Peyer's patch (tissue), 4 donors: Measurements from ENCODE around the gene TTC34. TPM values are rescaled to one million over a fixed set of nuclear protein-coding genes. Genes with fewer than 3 reads are reported as not detected.
"Not testable (repeated sequence)": the region's sequence is repeated elsewhere in the genome, so short reads cannot be mapped to it uniquely, and the experiment has no call there.

Source experiments
- DNase-seq, 3 donors: peaks; one replicate each; pipeline ENCODE4 v3.0.0-alpha.2; 2017 to 2019
- H3K27ac ChIP-seq, 4 donors: fragments of 200-600 bp; sonication (generic); one replicate each; pipeline ENCODE4 v1.5.1; 2016 to 2019
- H3K27me3 ChIP-seq, 2 donors: fragments of 200-600 bp; sonication (generic); one replicate each; pipeline ENCODE4 v1.5.1; 2019
- H3K36me3 ChIP-seq, 3 donors: fragments of 200-600 bp; sonication (generic); one replicate each; pipeline ENCODE4 v1.5.1; 2016 to 2019
- H3K4me1 ChIP-seq, 4 donors: fragments of 200-600 bp; sonication (generic); one replicate each; pipeline ENCODE4 v1.5.1; 2016 to 2019
- H3K4me3 ChIP-seq, 4 donors: fragments of 200-600 bp; sonication (generic); 1 replicate in 3 of 4; 2 replicates in 1 of 4; pipeline ENCODE4 v1.5.1; 2016 to 2019; ENCODE audit warnings: mild to moderate bottlenecking in 1 of 4
- H3K9me3 ChIP-seq, 4 donors: fragments of 200-600 bp; sonication (generic); one replicate each; pipeline ENCODE4 v1.5.1; 2016 to 2019; ENCODE audit warnings: mild to moderate bottlenecking in 1 of 4
- POLR2A ChIP-seq, 2 donors: fragments of 450-650 bp; IDR thresholded peaks; one replicate each; pipeline ENCODE4 v1.5.1; 2017; ENCODE audit warnings: antibody characterized with exemption in 2 of 2, mild to moderate bottlenecking in 2 of 2, moderate library complexity in 2 of 2
- total RNA-seq, 4 donors: library from RNA; depleted of rRNA; stranded (reverse); fragments of >200 nt; gene quantifications; one replicate each; pipeline ENCODE4 v1.1.0, GENCODE V29; 2016
- TF ChIP-seq, protein P1 (sequence below), 6 experiments: fragments of 450-650 bp in 4 of 6; fragments of 200-600 bp in 2 of 6; sonication (generic) in 1 of 6; IDR thresholded peaks; one replicate each; pipeline ENCODE4 v1.5.1; 2017 to 2019; ENCODE audit warnings: antibody characterized with exemption in 6 of 6, mild to moderate bottlenecking in 3 of 6, moderate library complexity in 1 of 6

Gene TTC34
- total RNA-seq, 4 donors from 2014 or later: 0.53 to 2.4 (median 1.5) TPM

DNA sequence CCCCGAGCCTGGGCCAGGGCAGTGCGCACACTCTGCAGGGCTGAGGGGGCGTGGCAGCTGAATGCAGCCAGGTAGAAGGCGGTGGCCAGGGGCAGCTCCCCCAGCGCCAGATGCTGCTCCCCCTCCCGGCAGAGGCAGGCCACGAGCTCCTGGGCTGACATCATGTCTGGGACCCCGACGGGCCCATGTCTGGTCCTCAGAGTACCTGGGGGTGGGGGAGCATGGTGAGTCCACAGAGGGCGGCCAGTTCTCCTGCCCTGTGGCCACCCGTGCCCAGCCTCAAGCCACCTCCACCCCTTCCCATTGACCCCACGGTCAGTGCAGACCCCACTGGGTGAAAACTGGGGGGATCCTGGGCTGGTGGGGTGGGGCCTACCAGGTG lies 838 bp downstream of the TTC34 start:
- Histone ChIP-seq H3K27me3 (no peaks in the 10 kb centered on the region), H3K27ac (no peak overlapping the region), H3K4me1 (no peaks in the 10 kb centered on the region), H3K4me3 (no peak overlapping the region), H3K36me3 (no peaks in the 10 kb centered on the region), H3K9me3 (no peaks in the 10 kb centered on the region)
- TF ChIP-seq POLR2A (IDR thresholded peaks at IDR 0.05): no peak
- TF ChIP-seq, protein P1, sequence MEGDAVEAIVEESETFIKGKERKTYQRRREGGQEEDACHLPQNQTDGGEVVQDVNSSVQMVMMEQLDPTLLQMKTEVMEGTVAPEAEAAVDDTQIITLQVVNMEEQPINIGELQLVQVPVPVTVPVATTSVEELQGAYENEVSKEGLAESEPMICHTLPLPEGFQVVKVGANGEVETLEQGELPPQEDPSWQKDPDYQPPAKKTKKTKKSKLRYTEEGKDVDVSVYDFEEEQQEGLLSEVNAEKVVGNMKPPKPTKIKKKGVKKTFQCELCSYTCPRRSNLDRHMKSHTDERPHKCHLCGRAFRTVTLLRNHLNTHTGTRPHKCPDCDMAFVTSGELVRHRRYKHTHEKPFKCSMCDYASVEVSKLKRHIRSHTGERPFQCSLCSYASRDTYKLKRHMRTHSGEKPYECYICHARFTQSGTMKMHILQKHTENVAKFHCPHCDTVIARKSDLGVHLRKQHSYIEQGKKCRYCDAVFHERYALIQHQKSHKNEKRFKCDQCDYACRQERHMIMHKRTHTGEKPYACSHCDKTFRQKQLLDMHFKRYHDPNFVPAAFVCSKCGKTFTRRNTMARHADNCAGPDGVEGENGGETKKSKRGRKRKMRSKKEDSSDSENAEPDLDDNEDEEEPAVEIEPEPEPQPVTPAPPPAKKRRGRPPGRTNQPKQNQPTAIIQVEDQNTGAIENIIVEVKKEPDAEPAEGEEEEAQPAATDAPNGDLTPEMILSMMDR (IDR thresholded peaks at IDR 0.05): no peak
- DNase-seq: no peak

DNA sequence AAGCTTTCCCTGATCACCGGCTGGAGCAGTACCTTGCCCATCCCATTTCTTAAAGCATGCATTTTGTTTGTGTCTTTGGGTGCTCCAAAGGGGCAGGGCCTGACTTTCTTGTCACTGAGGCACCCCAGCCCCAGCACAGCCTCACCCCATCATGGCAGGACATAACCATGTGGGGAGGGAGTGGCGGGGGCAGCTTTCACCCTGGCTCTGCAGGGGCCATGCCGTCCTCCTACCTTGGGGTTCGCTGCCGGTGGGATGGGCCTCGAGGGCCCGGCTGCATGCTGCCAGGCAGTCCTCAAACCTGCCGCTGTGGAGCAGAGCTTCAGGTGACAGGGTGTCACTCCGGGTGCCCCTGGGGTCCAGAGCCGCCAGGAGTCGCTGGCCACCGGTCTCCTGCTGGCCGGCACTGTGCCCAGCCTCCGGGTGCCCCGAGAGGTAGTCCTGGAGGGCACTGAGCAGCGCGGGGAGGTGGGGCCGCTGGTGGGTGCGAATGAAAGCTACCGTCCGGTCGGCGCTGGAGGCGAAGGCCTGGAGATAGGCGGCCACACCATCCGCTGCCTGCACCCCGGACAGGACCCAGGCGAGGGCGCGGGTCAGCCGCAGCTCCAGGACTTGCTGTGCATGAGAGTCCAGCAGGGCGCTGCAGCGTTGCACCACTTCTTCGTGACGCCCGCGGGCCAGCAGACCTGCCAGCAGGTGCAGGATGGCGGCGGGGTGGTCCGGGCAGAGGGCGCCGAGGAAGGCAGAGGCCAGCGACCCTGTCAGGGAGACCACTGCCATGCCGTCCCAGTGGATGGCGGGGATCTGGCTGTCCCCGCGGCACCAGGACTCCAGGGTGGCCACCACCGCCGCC lies 1.5 kb downstream of the TTC34 start:
- TF ChIP-seq, protein P1 (IDR thresholded peaks at IDR 0.05): no peak
- TF ChIP-seq POLR2A (IDR thresholded peaks at IDR 0.05): no peak
- no peak overlapping the region for H3K27ac ChIP-seq
- peak in 1 of 3 donors; percentile 37 for DNase-seq
- H3K4me3 ChIP-seq: no peak overlapping the region
- no peaks in the 10 kb centered on the region for H3K36me3 ChIP-seq
- H3K4me1 ChIP-seq: no peaks in the 10 kb centered on the region
- no peaks in the 10 kb centered on the region for H3K27me3 ChIP-seq
- peaks cover 0 to 2% (median under 1%) of the 10 kb centered on the region in 4 donors for H3K9me3 ChIP-seq

DNA sequence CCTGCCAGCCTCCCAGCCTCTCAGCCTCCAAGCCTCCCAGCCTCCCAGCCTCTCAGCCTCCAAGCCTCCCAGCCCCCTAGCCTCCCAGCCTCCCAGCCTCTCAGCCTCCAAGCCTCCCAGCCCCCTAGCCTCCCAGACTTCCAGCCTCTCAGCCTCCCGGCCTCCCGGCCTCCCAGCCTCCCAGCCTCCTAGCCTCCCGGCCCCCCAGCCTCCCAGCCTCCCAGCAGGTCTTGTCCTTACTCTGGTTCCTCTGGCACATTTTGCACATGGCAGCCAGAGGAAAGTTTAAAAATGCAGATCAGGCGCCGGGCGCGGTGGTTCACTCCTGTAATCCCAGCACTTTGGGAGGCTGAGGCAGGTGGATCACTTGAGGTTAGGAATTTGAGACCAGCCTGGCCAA lies 2.5 kb downstream of the TTC34 start:
- not testable (repeated sequence) for H3K36me3 ChIP-seq, H3K27ac ChIP-seq, H3K4me1 ChIP-seq, H3K27me3 ChIP-seq, H3K4me3 ChIP-seq
- DNase-seq: peak in 1 of 3 donors; percentile 13
- H3K9me3 ChIP-seq: peaks cover 0 to 12% (median 2%) of the 10 kb centered on the region in 4 donors

DNA sequence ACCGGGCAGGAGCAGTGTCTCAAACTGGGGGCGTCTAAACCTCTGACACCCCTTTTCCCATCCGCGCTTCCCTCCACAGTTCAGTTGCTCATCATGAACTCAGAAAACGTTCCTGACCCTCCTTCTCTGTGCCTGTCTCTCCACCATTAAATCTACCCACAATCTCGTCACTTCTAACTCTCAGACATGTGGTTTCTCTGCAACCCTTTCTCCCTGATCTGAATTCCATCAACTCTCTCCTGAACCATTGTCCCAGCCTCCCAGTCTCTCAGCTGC lies 3.8 kb downstream of the TTC34 start:
- TF ChIP-seq POLR2A (IDR thresholded peaks at IDR 0.05): no peak
- TF ChIP-seq, protein P1 (IDR thresholded peaks at IDR 0.05): no peak
- H3K4me3 ChIP-seq: no peak overlapping the region
- peaks cover 0 to 14% (median 3%) of the 10 kb centered on the region in 4 donors for H3K9me3 ChIP-seq
- H3K4me1 ChIP-seq: no peaks in the 10 kb centered on the region
- no peak overlapping the region for H3K27ac ChIP-seq
- DNase-seq: no peak
- H3K27me3 ChIP-seq: no peaks in the 10 kb centered on the region
- no peaks in the 10 kb centered on the region for H3K36me3 ChIP-seq

DNA sequence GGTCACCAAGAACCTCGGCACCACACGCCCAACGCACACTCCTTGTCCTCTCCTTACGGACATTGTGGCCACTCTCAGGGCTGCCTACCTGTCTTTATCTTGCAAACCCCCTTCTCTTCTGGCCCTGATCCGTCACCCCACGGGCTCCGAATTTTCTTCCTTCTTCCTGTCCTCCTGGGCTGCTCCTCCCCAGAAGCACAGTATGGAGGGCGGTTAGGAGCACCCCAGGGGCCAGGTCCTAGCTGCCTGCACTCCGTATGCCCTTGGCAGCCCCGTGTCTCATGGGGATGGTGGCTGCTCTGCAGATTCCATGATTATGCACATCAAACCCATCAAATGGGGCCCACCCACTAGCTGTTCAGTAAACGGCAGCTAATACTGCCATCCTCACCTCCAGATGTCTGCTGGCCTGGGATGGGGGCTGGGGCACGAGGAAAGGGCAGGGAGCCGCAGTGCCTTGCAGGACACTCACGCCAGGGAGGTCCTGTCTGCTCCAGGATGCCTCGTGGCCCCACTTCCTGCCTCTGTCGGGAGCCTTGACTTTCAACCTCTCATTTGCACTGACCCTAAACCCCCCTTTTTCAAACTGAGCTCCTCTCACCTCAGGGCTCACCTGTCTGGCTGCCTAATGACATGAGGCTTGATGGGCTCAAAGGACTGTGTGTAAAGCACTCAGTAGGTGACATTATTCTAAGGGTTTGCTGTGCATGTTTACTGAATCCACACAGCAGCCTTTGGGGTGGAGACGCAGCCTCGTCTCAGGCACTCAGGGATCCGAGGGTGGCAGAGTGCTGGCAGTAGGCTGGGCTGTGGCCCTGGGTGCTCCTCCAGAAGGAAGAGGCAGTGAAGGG lies 4.4 kb downstream of the TTC34 start:
- peaks cover 0 to 19% (median 6%) of the 10 kb centered on the region in 4 donors for H3K9me3 ChIP-seq
- H3K4me3 ChIP-seq: no peak overlapping the region
- no peaks in the 10 kb centered on the region for H3K4me1 ChIP-seq
- TF ChIP-seq POLR2A (IDR thresholded peaks at IDR 0.05): no peak
- TF ChIP-seq, protein P1 (IDR thresholded peaks at IDR 0.05): no peak
- H3K27me3 ChIP-seq: no peaks in the 10 kb centered on the region
- no peak overlapping the region for H3K27ac ChIP-seq
- H3K36me3 ChIP-seq: no peaks in the 10 kb centered on the region
- DNase-seq: no peak

DNA sequence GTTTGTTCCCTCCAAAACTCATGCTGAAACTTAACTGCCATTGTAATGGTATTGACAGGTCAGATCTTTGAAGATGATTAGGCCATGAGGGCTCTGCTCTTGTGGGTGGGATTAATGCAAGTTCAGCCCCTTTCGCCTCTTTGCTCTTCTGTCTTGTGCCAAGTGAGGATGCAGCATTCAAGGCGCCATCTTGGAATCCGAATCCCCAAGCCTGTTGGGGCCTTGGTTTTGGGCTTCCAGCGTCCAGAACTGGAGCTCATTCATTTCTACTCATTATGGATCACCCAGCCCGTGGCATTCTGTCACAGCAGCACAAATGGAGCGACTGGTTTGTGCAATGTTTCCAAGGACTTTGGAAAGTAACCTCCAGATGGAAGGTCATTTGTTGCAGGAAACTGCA lies 5.6 kb downstream of the TTC34 start:
- no peak for DNase-seq
- Histone ChIP-seq H3K27ac (no peak overlapping the region), H3K27me3 (no peaks in the 10 kb centered on the region)

More for the DNA sequence above, 5.6 kb downstream of the TTC34 start:
- Histone ChIP-seq H3K36me3 (no peaks in the 10 kb centered on the region), H3K4me3 (no peak overlapping the region), H3K9me3 (peaks cover 0 to 19% (median 6%) of the 10 kb centered on the region in 4 donors), H3K4me1 (no peaks in the 10 kb centered on the region)
- TF ChIP-seq, protein P1 (IDR thresholded peaks at IDR 0.05): no peak
- TF ChIP-seq POLR2A (IDR thresholded peaks at IDR 0.05): no peak
